ENCODE results near the gene MAGI1.

MAGI1 gene

GRCh38 chr3:65945480-65945879, 93.2 kb downstream of the MAGI1 start:
- no peak for DNase-seq (ENCODE audit: low read depth)

GRCh38 chr3:65944252-65944651, 94.5 kb downstream of the MAGI1 start:
- no peak for DNase-seq (ENCODE audit: low read depth)

- no peak for DNase-seq (ENCODE audit: low read depth)
These were observed 98.9 kb downstream of the MAGI1 start for GRCh38 chr3:65939801-65940246.

GRCh38 chr3:65939184-65939583, 99.5 kb downstream of the MAGI1 start:
- no peak for DNase-seq (ENCODE audit: low read depth)

DNA sequence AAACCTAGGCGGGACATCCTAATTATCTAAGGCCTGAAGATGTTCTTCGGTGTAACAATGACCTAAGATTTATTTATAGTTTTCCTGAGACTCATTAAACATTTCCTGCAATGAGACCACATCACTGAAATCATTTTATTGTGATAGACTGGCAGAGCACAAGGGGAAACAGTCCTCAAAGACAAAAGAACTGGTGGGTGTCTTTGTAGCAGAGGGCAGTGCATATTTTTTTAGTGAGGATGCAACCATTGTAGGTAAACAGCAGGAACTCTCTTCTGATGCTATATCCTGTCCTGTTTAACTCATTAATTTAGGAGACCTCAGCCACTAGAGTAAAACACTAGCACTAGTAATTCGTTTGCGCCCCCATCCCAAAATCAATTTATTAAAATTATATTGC, 100.0 kb downstream of the MAGI1 start:
- DNase-seq (ENCODE audit: low read depth) = no peak

DNA sequence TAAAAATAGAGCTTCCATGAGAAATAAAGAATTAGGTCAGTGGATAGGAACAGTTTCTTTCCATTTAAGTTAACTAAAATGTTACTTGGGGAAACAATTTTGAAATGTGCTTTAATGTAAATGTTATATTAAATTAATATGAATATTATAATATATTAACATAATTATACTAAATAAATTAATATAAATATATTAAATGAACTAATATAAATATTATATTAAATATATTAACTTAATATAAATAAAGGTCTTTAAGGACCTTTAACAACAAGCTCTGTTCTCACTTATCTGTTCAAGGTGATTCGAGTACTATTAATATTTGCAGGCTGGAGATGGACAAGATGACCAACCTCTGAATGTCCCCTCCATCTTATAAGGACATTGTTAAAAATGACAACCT, 100.6 kb downstream of the MAGI1 start:
- no peak for DNase-seq (ENCODE audit: low read depth)

GRCh38 chr3:65936908-65937638, 101.6 kb downstream of the MAGI1 start:
- DNase-seq (ENCODE audit: low read depth) = no peak

GRCh38 chr3:65935724-65936123, 103.0 kb downstream of the MAGI1 start:
- no peak for DNase-seq (ENCODE audit: low read depth)

- no peak for DNase-seq (ENCODE audit: low read depth)
These were observed 108.1 kb downstream of the MAGI1 start for GRCh38 chr3:65930648-65931047.

- no peak for DNase-seq (ENCODE audit: low read depth)
These were observed 110.6 kb downstream of the MAGI1 start for GRCh38 chr3:65928110-65928509.

DNA sequence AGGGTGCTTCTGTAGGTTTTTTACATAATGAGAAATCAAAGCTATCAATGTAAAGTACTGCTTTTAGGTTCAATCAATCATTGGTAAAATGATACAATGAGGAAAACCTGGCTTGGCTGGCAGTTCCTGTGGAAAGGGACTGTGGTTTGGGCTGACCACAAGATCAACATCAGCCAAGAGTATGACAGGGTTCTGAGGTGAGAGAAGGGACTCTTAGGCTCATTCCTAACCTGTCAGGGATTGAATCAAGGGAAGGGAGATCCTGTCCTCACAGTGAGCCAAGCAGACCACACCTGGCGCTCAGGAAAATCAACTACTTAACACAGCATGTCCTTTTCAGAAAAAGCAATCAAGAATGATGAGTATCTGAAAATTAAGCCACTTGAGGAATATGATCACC, 111.1 kb downstream of the MAGI1 start:
- DNase-seq (ENCODE audit: low read depth) = no peak

DNA sequence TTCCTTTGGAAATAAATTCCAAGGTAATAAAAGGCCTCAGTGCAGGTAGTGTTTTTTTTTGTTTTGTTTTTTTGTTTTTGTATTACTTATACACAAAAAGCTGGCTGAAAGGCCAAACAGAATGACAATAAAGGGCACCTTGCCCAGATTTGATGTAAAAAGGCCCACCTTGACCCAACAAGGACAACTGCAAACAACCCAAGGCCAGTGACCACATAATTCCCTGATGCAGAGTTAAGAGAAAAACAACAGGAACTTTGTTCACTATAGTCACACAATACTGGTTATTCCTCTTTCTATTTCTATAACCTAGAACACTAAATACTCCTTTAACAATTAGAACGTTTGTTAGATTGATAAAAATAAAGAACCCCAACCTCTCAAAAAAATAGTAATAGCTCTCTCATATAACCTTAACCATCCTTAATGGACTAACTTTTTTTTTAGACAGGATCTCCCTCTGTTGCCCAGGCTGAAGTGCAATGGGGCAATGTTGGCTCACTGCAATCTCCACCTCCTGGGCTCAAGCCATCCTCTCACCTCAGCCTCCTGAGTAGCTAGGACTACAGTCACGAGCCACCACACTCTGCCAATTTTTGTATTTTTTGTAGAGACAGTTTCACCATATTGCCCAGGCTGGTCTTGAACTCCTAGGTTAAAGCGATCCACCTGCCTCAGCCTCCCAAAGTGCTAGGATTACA, 113.3 kb downstream of the MAGI1 start:
- no peak for DNase-seq (ENCODE audit: low read depth)

DNA sequence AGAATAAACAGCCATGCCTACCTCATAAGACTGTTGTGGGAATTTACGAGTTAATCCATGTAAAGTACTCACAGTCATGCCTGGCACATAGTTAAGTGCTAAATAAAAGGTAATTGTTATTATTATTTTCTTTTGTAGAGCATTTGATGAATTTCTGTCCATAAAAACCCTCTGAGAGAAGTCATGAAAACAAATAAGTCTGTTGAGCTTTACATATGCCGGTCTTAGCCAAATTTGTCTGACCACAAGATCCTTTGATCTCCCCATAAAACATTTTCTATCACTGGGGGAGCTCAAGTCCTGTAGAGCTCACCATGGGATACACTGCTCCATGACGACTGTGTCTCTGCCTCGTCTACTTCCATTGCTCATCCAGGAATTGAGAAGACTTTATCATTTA, 114.0 kb downstream of the MAGI1 start:
- no peak for DNase-seq (ENCODE audit: low read depth)

- no peak for DNase-seq (ENCODE audit: low read depth)
These were observed 116.3 kb downstream of the MAGI1 start for GRCh38 chr3:65922441-65922840.

GRCh38 chr3:65919826-65920225, 118.9 kb downstream of the MAGI1 start:
- DNase-seq (ENCODE audit: low read depth) = no peak

GRCh38 chr3:65915477-65915876, 123.2 kb downstream of the MAGI1 start:
- DNase-seq (ENCODE audit: low read depth) = no peak

- DNase-seq (ENCODE audit: low read depth) = no peak
These were observed 123.9 kb downstream of the MAGI1 start for GRCh38 chr3:65914740-65915367.

DNA sequence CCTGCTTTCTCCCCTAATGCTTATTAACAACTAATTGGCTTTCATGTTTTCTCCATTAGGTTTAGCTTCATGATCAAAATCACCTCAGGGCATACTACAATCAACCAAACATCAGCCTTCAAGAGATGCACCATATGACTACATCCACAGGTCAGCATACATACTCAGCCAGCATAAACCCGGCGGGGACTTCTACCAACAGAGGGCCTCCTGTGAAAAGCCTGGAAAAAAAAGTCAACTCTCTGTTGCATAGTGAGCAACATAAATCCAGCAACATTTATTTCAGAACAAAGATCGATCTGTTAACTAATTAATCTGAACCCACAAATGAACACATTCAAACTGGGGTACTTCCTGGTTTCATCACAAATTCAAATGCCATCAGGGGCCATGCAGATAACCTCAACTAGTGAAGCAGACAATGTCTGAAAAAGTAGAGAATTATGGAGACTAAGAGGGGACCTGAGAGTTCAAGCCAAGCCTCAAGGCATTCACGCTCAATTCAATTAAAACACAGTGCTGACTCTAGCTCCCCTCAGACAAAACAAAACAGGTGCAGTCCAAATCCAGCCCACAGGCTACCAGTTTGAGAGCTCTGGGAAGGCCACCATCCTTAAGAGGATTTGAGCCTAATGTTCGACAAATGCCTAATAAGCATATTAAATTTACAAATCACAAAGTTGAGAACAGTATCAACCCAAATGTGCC, 124.5 kb downstream of the MAGI1 start:
- DNase-seq (ENCODE audit: low read depth) = no peak

DNA sequence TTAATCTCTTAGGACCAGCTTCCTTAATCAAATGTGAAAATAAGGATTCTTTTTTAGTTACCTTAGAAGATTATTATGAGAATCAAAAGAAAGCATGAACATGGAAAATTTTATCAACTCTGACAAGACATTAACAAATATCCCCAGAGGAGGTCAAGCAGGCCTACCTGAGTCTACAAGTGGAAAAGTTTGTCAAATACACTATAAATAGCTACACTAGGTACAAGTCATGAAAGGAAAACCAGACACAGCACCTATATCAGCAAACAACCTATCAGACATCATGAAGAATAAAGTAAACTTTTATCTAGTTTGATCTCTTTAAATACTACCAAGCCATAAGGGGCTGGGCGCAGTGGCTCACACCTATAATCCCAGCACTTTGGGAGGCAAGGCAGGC, 126.1 kb downstream of the MAGI1 start:
- no peak for DNase-seq (ENCODE audit: low read depth)

GRCh38 chr3:65908588-65908987, 130.1 kb downstream of the MAGI1 start:
- no peak for DNase-seq (ENCODE audit: low read depth)

GRCh38 chr3:65907232-65908130, 131.2 kb downstream of the MAGI1 start:
- DNase-seq (ENCODE audit: low read depth) = no peak

DNA sequence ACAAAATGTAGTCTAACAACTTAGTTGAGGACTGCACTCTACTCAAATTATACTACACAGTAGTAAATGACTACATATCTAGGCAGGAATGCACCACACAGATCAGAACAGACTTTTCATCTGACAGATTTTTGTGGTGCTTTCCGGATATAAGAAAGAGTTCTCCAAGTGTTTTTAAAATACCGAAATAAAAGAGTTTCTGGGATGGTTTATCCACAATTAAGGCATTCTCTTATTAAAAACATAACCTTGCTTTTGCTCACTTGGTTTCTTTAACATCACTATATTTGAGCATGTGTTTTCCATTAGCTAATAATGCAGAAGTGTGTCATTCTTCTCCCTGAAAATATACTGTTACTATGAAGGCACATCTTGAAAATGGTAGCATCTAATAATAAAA, 132.9 kb downstream of the MAGI1 start:
- DNase-seq (ENCODE audit: low read depth) = no peak

Measured in stimulated activated CD8-positive, alpha-beta memory T cell treated with anti-CD3 and anti-CD28 coated beads, Interleukin-15, amount 100 ng/mL, for 1 hour (primary cell).